GM19395 (cell line): ENCODE measurements around the gene EEPD1.

ENCODE experiments used
- ATAC-seq: cut with Tn5 transposase; IDR thresholded peaks from one replicate; pipeline ENCODE4 v1.9.1; 2021; ENCODE audit warnings: mild to moderate bottlenecking, moderate library complexity; ENCODE audit not compliant: unreplicated experiment

Gene EEPD1

DNA sequence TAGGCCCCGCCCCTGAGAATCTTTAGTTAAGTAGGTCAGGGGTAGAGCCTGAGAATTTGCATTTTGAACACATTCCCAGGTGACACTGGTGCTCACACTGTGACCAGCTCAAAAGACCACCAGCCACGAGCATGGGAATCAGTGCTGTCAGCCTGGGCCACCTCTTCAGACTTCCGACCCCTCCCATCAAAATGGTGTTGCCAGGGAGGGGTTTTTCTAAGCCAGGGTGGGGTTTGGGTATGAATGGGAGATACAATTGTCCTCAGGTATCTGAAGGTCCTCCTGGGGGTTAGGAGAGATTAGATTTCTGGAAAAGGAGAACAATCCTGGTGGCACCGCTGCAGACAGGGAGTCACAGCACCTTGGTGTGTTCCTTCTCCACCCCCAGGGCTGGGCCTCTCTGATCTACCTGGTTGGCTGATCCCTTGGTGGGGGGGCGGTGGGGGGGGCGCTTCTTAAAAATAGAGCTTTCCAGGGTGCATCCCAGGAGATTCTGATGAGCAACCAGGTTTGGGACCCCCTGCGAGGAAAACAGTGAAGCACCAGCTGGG lies 125.1 kb downstream of the EEPD1 start:
- no peak for ATAC-seq

DNA sequence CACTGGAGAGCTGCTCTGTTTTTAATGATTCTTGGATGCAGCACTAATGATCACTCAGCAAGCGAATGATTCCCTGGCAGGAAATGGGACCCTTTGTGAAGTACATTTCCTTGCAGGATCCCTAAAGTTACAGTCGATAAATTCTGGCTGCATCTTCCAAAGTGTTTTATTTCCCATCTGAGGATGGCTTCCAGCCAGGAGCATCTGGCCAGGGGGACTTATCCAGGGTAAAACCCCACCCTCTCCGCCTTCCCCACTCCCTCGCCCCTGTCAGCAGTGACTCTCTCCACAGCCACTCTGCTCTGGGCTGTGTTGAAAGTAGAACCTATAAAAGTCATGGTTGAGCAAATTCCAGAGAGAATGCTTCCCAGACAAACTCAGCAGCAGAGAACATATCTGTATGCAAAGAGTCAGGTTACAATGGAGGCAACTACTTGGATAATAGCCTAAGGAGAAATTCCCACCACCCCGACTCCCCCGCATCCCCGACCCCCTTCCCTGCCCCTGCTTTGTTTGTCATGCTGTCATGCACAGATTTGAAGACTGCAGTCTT lies 125.6 kb downstream of the EEPD1 start:
- ATAC-seq: no peak

DNA sequence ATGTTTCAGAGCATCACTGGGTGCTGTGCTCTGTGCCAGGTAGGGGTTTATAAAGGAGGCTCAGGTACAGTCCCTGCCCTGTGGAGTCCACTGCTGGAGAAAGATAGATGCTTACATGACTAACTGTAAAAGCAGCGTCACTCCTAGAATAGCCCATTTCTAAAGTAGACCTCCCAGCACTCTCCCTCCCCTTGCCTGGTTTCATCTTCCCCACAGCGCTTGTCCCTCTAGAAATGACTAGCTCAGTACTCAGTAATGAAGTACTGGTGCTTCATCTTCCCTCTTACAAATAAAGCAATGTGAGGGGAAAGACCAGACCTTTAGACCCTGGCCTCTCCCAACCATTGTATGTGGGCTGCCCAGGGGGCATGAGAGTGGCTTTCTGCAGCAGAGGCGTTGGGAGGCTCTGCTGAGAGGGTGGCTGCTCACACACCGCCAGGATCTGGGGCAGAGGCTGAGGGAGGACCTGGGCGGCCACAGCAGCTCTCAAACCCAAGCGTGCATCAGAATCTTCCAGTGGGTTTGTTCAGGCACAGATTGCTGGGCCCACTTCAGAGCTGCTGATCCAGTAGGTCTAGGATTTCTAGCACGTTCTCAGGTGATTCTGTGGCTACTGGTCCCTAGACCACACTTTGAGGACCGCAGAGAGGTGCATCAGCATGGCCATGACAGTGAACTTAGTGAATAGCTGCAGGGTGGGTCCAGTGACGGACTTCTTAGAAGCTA lies 126.3 kb downstream of the EEPD1 start:
- peak; percentile 90 for ATAC-seq

DNA sequence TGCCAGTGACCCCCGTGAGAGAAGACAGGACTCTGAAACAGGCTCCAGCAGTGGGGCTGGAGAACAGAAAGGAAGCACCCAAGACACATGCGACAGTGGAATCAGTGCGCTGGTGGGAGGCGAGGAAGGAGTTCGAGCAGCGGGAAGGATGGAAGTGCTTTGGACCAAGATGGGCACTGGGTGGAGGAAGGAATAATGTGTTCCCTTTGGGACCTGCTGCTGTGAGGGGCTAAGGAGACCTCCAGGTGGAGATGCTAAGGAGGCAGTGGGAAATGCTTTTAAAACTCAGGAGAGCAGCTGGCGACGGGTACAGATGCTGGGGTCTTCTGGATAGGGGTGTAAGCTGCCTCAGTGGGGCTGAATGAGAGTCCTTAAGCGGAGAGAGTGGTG lies 126.9 kb downstream of the EEPD1 start:
- ATAC-seq: no peak

DNA sequence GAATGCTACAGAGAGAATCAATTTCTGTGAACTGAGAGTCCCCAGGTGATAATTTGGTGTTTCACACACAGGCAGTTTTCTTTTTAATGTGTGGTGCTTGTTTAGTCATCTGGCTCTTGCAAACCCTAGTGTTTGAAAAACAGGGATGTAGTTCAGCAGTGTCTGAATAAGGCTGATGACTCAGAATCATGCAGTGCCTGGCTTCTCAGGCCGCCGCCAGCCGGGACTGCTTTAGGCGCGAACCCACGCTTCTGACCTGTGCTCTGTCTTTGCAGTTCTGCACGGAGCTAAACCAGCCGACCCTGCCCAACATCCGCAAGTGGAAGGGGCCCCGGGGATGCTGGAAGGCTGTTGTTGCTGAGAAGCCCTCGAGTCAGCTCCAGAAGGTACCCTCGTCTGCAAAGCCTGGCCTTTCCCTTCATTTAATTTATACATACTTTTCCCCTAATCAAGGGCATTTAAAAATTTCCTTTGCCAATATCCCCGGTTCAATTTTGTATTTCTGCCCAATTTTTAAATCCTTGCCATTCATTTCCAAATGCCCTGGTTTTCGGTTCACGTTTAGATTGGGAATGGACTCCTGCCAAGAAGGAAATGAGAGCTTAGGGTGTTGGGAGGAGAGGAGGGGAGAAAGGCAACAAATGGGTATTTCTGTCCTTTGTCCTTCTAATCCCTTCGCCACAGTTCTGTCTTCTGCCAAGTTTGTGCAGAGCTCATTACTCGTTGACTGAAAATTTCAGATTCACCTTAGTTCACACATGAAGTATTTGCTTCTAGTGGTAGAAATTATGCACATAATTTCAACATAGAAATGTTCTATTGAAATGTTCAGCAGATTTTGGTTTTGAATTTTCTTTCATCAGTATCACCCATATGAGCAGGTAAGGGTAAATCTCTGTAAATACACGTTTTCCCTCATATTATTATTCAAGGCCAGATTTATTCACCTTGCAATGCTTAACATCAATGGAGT lies 128.1 kb downstream of the EEPD1 start:
- no peak for ATAC-seq

DNA sequence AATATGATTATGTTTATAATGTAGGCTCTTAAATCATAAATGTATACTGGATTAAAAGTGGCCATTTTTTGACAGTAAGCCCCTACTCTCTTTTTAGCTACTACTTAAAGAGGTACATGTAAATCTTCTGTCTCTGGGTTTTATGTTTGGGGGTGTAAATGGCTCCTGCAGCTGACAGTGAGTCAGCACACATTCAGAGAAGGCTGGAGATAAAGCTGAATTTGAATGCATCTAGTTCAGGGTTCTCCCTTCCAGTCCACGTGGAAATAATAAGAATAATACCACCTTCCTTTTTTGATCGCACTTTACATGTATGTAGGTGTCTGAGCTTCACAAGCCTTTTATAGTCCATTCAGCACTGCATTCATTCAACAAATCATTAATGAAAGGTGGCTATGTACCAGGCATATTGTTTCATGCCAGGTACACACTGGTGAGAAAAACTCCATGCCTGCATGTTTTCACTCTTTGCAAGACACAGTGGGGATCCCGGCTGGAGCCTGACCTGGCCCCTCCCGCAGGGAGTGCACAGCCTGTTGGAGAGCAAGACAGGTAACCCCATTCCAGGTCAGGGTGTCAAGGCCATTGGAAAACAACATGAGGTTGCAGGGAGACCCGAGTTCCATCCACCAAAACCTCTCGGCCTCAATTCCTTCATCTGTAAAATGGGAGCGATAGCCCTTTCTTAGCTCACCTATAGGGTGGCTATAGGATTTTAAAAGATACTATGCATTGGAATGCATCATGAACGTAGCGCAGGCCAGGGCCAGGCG lies 129.1 kb downstream of the EEPD1 start:
- ATAC-seq: no peak

DNA sequence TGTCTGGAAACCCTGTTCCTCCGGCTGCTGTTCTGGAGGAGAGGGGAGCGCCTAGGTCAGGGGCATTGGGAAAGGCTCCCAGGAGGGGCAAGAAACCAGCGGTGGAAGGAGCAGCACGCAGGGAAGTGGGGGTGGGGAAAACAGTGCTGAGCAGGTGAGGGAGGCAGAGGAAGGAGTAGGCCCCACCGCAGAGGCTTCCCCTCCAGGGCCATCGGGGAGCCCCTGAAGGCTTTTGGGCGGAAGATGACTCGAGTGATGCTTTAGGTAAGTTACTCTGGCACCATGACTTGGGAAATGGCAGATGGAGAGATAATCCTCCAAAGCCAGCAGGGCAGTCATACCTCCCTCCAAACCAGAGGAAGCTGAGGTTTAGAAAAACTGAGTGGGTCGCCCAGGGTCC lies 130.1 kb downstream of the EEPD1 start:
- ATAC-seq: no peak

DNA sequence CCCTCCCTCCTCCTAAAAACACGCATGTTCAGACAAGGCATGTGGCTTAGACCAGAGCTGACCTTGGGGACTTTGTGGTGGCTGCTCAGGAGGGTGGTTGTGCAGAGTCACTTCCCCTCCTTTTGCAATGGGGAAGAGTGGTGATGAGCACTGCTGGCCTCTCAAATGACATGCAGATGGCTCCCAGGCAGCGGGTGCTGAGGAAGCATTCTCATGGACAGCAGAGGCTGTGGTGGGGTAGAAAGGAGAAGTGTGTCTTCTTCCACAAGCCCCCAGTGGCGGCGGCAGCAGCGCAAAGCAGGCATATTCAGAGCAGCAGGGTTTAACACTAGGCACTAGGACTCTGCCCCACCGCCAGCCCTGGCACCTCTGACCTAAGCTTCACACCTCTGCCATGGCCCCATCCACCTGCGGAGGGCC lies 130.7 kb downstream of the EEPD1 start:
- ATAC-seq: peak; percentile 45

DNA sequence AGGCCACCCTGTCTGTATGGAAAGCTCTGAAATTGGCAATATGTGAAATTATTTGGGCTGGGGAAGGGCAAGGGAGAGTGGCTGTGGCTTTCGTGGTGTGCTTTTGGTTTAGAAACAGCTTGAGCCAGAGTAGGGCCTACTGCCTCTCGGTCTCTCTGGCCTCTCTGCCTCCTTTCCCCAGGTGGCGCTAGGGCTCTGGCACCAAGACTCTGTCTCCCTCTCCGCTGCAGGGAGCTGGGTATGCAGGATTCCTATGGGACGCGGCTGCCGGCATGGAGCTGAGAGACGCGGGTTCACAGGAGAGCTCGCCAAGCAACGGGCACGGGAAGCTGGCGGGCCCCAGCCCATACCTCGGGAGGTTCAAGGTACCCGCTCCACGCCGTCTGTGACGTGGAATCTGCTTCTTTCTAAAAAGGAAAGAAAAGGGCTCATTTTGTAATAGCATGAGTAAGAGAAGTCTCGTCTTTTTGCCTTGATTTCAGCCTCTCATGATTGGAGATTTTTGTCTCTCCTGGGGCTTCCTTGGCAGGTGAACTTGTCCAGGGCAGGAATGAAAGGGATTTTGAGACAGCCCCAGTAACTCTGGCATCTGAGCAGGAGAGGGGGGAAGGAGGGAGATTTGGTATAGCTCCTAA lies 131.5 kb downstream of the EEPD1 start:
- ATAC-seq: no peak

DNA sequence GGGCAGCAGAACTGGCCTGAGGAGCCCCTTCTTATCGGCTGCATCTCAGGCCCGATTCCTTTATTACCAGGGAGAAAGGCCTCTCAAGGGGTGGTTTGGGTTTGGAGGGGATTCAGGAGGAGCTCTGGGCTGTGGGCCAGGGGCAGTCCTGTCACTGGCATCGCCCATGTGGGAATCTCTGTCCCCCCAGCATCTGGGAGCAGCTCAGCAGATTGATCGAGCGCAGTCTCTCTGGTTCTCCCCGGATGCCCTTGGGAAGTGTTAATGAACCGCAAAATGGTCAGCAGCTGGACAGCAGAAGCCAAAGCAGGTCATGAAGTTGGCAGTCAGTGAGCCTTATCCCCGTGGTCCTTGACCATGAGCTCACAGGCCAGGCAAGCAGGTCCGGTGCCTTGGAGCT lies 132.2 kb downstream of the EEPD1 start:
- ATAC-seq: no peak

DNA sequence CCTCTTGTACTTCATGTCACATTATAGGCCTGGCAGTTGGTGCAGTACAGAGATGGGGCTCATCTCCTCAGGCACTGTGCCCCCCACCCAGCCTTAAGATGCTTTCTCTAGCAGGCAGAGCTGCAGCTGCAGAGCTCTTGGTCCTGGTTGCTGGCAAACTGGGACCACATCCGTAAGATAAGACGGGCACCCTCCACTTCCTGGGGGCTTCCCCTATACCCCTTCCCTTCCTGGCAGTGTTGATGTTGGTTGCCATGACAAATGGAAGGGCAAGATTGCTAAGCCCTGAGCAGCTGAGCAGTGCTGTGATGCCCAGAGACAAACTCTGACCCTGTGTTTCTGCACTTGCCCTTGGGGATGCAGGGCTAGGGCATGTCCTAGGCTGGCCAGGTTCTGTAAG lies 133.2 kb downstream of the EEPD1 start:
- ATAC-seq: no peak

DNA sequence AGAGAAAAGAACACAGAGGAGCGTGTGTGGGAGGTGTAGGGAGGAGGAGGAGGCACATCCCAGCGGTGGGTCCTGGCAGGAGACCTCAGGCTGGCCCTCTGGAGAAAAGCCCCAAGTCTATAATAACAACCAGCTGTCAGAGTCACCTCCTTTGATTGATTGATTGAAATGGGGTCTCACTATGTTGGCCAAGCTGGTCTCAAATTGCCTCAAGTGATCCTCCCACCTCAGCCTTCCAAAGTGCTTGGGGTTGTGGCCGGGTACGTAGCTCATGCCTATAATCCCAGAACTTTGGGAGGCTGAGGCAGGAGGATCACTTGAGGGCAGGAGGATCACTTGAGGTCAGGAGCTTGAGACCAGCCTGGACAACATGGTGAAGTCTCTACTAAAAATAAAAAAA lies 133.6 kb downstream of the EEPD1 start:
- ATAC-seq: no peak

DNA sequence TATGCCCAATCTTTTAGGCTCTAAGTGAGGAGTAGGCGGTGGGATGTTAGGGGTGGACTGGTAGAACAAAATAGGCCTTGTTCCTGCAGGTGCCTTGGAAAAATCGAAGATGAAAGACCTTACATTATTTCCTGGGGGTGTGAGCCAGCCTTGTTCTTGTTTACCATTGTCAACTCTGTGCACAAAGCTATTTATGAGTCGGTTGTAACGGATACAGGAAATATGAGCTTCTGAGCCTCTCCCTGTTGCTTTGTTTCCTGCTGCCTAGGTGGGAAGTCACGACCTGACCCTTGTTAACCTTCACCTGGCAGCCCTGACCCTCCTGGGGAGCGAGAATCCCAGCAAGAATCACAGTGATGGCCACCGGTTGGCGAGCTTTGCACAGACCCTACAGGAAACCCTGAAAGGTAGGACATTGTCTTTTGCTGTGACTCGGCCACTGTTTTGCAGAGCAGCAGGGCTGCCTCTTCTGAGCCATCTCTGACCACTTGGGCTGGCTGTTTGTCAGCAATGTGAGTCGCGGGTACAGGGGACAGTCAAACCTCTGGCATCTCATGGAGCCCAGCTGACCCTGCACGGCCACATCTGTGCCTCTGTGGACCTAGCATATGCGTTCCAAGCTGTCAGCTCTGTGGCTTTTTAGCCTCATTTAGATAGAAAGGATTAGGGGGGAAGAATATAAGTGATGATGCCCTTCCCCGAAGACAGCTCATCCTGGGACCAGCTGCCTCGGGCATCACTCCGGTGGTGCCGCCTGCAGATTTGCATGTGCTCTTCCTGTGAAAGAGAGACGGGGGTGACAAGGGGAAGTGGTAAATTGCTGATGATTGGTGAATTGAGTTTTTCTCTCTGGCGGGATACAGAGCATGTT lies 134.6 kb downstream of the EEPD1 start:
- no peak for ATAC-seq

DNA sequence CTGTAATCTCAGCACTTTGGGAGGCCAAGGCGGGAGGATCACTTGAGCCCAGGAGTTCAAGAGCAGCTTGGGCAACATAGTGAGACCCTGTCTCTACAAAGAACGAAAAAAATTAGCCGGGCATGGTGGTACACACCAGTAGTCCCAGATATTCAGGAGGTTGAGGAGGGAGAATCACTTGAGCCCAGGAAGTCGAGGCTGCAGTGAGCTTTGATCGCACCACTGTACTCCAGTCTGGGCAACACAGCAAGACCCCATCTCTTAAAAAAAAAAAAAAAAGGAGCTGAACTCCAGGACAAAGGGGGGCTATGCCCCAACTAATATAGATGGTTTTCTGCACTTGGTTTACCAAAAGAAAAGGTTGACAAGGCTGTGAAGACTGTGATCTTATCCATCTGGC lies 135.4 kb downstream of the EEPD1 start:
- no peak for ATAC-seq

DNA sequence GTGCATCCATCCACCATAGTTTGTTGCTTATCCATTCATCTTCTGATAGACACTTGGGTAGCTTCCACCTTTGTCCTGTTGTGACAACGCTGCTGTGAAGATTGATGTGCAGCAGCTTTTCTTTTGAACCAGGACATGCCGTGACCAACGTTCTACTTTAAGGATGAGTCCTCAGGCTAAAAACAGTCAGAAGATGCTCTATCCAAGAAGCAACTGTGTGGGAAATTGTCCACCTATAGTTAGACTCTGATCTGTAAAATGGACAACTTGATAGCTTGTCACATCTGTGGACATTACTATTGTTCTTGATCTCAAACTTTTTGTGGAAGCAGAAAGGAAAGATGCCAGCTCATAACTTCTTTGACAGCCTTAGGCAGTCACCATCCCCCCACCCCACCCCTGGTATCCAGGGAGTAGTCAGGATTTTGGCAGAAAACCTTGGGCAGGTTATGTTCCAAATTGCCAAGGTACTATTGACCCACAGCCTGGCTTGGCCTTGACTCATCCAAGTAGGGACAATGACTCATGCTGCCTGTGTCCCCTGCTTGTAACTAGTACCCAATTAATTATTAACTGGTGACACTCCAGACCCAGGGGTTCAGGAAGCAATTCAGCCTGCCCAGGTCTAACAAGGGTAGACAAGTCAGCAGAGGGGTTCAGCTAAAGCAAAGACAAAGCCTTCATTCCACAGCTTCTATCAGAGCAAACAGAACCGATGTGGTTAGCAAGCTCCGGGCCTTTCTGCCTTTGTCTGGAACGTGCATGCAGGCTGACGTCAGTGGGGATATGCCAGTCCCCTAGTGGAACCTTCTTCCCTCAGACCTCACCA lies 137.0 kb downstream of the EEPD1 start:
- ATAC-seq: no peak

DNA sequence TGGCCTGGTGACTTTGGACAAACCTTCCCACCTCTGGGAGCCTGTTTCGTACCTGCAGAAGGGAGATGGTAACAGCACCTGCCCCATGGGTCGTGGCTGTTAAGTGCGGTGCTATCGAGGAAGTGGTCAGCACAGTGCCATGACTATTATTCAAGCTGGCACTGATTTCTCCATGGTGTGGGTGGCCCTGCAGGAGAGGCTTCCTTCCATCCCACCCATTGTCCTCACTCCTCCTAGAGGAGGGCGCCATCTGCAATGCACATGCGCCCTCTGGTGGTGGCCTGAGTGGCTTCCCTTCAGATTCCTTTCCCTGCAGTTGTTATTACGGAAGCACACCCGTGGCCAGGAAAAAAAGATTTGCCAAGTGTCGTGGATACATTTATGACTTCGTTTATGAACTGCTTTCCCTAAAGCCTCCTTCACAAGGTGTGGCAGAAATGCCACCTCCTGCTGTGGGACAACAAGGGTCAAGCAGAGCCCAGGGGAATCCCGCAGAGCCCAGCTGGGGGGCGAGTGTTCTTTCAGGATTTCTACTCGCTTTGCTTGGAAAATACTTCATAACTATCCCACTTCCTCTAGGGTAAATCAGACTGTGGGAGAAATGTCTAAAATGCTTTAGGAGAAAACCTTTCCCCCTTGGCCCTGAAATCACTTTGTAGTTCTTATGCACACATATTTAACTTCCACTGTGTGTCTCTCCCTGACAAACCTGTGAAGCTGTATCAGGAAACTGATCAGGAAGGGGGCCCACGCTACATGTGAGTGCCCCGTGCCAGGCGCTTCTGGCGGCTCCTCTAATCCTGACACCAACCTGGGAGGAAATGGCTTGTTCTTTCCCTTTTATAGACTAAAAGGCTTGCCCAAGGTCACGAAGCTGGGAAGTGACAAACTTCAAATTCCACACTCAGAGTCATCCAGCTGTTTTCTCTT lies 138.6 kb downstream of the EEPD1 start:
- ATAC-seq: peak; percentile 61

DNA sequence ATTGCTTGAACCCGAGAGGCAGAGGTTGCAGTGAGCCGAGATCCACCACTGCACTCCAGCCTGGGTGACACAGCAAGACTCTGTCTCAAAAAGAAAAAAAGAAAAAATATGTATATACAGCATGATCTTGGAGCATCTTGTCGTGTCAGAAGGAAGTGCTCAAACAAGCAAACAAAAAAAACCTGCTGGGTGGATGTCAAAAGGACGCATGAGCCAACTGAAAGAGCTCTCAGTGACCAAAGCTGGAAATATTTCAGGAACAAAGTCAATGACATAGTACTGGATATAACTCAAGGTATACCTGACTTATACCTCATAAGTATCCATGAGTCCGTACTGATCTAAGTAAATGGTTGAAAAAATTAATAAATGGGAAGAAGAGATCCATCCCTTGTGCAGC lies 142.0 kb downstream of the EEPD1 start:
- ATAC-seq: no peak
